Measurements from ENCODE around the gene LSM7. TPM values are rescaled to one million over a fixed set of nuclear protein-coding genes. Genes with fewer than 3 reads are reported as not detected.

Gene LSM7
- total RNA-seq, 1 donor from 2014 or later = 46.7 TPM

GRCh38 chr19:2330255-2330631 lies 1.9 kb upstream of the LSM7 start:
- intact Hi-C loops (cut with DNase I) = no loop called here
- ATAC-seq = no peak

DNA sequence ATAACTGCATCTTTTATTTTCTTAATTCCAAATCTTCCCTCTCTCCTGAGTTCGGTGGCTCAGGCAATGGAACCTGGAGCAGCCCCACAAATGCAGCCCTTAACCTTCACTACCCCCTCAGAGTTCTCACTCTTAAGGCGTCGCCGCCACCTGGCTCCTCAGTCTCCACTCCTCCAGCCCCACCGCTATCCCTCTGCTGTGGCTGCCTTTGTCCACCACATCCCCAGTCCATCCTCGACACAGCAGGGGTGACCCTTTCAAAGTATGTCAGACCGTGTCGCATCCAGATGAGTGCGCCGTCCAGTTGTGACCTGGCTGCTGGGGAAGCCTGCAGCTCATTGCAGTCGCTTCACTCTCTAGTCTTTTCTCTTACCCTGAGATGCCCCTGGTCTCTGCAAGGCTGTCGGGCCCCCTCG lies 1.1 kb upstream of the LSM7 start:
- DNase-seq (ENCODE audit: missing footprints) (no peak), ATAC-seq (no peak)
- intact Hi-C loops (cut with DNase I) = no loop called here

More at GRCh38 chr19:2330255-2330631, 1.9 kb upstream of the LSM7 start:
- no peak for DNase-seq (ENCODE audit: missing footprints)

DNA sequence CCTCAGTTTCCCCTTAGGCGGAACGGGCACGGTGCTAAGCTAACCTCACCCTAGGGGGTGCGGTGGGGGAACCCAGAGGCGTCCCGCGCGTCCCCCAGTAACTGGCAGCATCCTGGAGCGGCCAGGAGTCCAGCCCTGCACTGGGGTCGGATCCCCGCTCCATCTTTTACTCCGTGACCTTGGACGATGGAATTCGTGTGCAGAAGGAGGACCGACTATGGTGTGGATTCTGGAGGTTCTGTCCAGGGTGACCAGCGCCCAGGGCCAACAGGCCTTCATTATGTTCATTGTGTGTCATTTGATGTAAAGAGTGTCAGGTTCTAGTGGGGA lies 728 bp upstream of the LSM7 start:
- intact Hi-C loops (cut with DNase I) = no loop called here
- ATAC-seq (no peak), DNase-seq (ENCODE audit: missing footprints) (peak; percentile 65)

DNA sequence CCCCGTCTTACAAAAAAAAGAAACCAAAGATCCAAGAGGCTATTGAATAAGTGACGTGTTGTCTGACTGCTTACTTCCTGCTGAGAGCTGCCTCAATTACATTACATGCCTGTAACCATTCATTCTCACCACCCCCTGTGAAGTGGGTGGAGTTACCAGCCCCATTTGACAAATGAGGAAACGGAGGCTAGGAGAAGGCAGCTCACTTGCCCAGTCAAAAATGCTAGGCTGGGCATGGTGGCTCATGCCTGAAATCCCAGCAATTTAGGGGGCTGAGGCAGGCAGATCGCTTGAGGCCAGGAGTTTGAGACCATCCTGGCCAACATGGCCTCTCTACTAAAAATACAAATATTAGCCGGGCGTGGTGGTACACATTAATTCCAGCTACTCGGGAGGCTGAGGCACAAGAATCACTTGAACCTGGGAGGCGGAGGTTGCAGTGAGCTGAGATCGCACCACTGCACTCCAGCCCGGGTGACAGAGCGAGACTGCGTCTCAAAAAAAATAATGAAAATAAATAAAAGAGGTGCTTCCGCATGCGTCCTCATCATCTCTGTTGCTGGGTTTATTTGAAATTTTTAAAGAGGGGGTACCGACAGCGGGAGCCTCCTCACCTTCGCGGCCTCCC lies 499 bp downstream of the LSM7 start:
- peak; percentile 30 for ATAC-seq
- peak; percentile 51 for DNase-seq (ENCODE audit: missing footprints)
- intact Hi-C loops (cut with DNase I) = no loop called here

GRCh38 chr19:2326699-2327360 lies 1.6 kb downstream of the LSM7 start:
- no peak for ATAC-seq
- intact Hi-C loops (cut with DNase I) = no loop called here
- peak; percentile 43 for DNase-seq (ENCODE audit: missing footprints)

DNA sequence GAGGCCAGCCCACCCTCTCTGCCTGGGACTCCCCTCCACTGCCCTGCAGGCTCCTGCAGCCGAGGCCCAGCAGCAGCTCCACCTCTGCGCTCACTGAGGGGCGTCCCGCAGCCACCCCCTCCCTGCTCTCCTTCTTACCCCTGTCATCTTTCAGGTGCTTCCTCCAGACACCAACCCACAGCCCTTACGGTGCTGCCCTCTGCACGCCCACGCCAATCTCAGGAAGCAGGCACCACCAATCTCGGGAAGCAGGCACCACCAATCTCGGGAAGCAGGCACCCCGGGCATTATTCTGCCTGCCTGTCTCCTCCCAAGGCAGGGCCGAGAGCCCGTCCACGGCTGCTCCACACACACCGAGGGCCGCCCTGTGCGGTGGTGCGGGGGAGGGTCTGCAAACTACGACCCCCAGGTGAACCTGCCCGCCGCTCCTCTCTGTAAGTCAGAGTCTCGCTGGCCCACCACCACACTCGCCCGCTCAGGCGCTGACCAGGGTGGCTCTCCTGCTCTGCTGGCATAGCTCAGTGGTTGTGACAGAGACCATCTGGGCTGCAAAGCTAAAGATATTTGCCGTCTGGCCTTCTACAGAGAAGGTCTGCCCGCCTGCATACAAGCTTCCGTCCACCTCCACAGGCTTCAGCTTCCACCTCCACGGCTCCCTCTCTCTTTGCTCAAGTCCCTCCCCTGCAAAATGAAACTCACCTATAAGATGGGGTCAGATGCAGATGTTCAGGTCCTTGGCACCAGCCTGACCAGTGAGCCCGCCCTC lies 2.9 kb downstream of the LSM7 start:
- DNase-seq (ENCODE audit: missing footprints) (peak; percentile 45), ATAC-seq (no peak)
- intact Hi-C loops (cut with DNase I) = no loop called here

- DNase-seq (ENCODE audit: missing footprints) = peak; percentile 57
- no peak for ATAC-seq
- intact Hi-C loops (cut with DNase I) = no loop called here
Measured at GRCh38 chr19:2324220-2324948, 4.0 kb downstream of the LSM7 start.

DNA sequence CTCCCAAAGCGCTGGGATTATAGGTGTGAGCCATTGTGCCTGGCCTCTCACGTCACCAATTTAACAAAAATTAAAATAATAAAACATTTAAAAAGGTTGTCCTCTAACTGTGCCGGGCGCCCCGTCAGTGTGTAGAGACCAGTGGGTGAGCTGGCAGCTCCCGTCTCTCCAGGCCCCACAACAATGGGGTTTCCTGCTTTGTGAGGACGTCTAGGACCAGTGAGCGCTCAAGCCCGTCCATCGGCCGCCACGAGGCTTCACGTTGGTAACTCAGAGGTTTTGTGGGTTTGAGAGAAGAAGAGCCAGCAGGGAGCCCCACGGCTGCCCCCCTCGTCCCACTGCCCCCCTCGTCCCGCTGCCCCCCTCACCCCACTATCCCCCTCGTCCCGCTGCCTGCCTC lies 4.7 kb downstream of the LSM7 start:
- intact Hi-C loops (cut with DNase I) = no loop called here
- ATAC-seq = no peak
- peak; percentile 32 for DNase-seq (ENCODE audit: missing footprints)

GRCh38 chr19:2321565-2322283 lies 6.7 kb downstream of the LSM7 start:
- DNase-seq (ENCODE audit: missing footprints) = no peak
- ATAC-seq = no peak
- intact Hi-C loops (cut with DNase I) = no loop called here

GRCh38 chr19:2320939-2321338 lies 7.4 kb downstream of the LSM7 start:
- intact Hi-C loops (cut with DNase I) = no loop called here
- no peak for DNase-seq (ENCODE audit: missing footprints)
- ATAC-seq = no peak

DNA sequence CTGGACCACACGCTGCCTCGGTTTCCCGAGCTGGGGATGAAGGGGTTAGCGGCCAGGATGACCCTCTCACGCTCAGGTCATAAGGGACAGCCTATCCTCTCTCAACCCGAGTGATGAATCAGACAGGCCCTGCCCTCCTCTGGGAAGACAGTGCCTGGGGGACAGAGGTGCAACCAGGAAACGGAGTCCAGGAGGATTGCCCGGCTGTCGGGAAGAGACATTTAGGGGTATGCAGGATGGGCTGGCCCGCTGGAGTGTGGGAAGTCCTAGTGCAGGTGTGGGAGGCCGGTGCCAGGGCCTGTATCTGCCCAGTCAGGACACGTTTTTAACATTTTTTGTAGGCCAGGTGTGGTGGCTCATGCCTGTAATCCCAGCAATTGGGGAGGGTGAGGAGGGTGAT lies 8.3 kb downstream of the LSM7 start:
- intact Hi-C loops (cut with DNase I) = no loop called here
- DNase-seq (ENCODE audit: missing footprints) (no peak), ATAC-seq (no peak)

GRCh38 chr19:2319551-2319950 lies 8.8 kb downstream of the LSM7 start:
- intact Hi-C loops (cut with DNase I) = no loop called here
- DNase-seq (ENCODE audit: missing footprints) = no peak
- no peak for ATAC-seq

DNA sequence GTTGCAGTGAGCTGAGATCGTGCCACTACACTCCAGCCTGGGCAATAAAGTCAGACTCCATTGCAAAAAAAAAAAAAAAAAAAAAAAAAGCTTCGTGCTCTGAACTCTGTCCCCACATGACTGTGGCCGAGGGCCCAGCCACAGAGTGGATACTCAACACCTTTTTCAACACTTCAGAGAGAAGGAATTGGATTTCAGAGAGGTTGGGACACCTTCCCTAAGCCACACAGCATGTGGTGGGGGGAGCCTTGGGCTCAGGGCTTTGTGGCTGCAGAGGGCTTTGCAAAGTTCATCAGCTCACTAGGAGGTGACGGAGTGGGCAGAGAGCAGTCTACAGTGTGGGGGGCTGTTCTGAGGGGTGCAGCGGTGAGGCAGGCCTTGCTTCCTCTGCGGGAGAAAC lies 9.5 kb downstream of the LSM7 start:
- no peak for ATAC-seq
- intact Hi-C loops (cut with DNase I) = no loop called here
- DNase-seq (ENCODE audit: missing footprints) = no peak

DNA sequence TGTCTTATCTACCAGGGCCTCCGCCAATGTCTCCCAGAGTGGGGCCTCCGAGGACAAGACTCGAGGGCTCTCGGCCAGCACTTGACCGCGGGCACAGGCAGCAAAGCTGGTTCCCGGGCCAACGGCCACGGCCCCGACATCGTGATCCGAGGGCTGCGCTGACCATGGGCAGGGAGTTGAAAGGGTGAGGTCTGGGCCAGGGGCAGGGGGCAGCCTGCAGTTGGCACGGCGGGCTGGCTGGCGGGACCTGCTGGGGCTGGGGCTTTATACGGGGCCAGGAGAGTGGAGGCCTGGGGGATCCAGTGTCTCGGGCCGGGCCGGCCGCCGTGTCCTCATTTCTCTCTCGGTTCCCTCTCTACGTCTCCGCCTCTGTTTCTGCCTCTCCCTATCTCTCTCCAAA lies 10.6 kb downstream of the LSM7 start:
- ATAC-seq = no peak
- DNase-seq (ENCODE audit: missing footprints) = no peak
- intact Hi-C loops (cut with DNase I) = loop anchor here (2.0 kb wide), 1 partner anchor 43 kb away; no protein-coding TSS in a partner anchor

- intact Hi-C loops (cut with DNase I) = loop anchor here (2.0 kb wide), 1 partner anchor 42 kb away; no protein-coding TSS in a partner anchor
- no peak for DNase-seq (ENCODE audit: missing footprints)
- ATAC-seq = no peak
Measured at GRCh38 chr19:2317300-2317699, 11.1 kb downstream of the LSM7 start.

- DNase-seq (ENCODE audit: missing footprints) = peak; percentile 94
- peak; percentile 91 for ATAC-seq
- intact Hi-C loops (cut with DNase I) = loop anchor here (1.0 to 2.0 kb wide), 2 partner anchors 41 to 160 kb away; no protein-coding TSS in a partner anchor
Measured at GRCh38 chr19:2315818-2316353, 12.5 kb downstream of the LSM7 start.

GRCh38 chr19:2315121-2315817 lies 13.1 kb downstream of the LSM7 start:
- DNase-seq (ENCODE audit: missing footprints) (no peak), ATAC-seq (no peak)
- intact Hi-C loops (cut with DNase I) = no loop called here

All from Right ventricle myocardium inferior (tissue), 1 donor.